HepG2 (cell line): ENCODE measurements around the gene TMEM235. TPM values are rescaled to one million over a fixed set of nuclear protein-coding genes. Genes with fewer than 3 reads are reported as not detected.

Experiments
- ATAC-seq: fragments of 200-7000 bp; cut with Tn5 transposase; 3 replicates; pipeline ENCODE4 v1.9.1; 2020; ENCODE audit warnings: mild to moderate bottlenecking, moderate library complexity
- BruUV-seq: library from RNA; stranded (reverse); fragments of 400-500 nt; replicated peaks from 2 replicates; lab custom pipeline; 2021; lab: Mats Ljungman, UMichigan
- CTCF ChIA-PET: fragments of 300-600 bp; formaldehyde crosslinking; extraction: SDS; loops from one replicate; lab custom pipeline; 2021; ENCODE audit warnings: low total read pairs, inconsistent platforms, low intra/inter-chr PET ratio; lab: Yijun Ruan, JAX
- POLR2A ChIA-PET: fragments of 350-600 bp; sonication (Branson Sonifier 250); formaldehyde crosslinking; loops from one replicate; lab custom pipeline; 2020; ENCODE audit warnings: antibody characterized with exemption, inconsistent platforms; lab: Yijun Ruan, JAX
- DNase-seq: peaks from one replicate; pipeline ENCODE4 v3.0.0-alpha.2; 2015; ENCODE audit warnings: low spot score
- FAIRE-seq: peaks from 3 replicates; lab custom pipeline; 2011; peaks lifted over from hg19 to GRCh38; lab: Jason Lieb, UNC
- H2AFZ ChIP-seq: one replicate; pipeline ENCODE4 v1.6.1; 2011; ENCODE audit warnings: low read length, inconsistent platforms
- H3K27ac ChIP-seq: fragments of 300-600 bp; 3 replicates; pipeline ENCODE4 v1.8.0; 2011; ENCODE audit warnings: mixed run types, mild to moderate bottlenecking, mixed read lengths, low read length, inconsistent platforms; ENCODE audit not compliant: insufficient read depth; ENCODE audit errors: extremely low read length
- H3K27me3 ChIP-seq, 2 experiments: fragments of 200-600 bp in 1 of 2; 2 replicates in 1 of 2; 3 replicates in 1 of 2; pipeline versions ENCODE4 v1.6.0 to v1.8.0; 2011; ENCODE audit warnings: low read length in 2 of 2, mild to moderate bottlenecking in 2 of 2, moderate library complexity in 2 of 2, inconsistent platforms in 1 of 2; ENCODE audit not compliant: insufficient read depth in 2 of 2, control insufficient read depth in 1 of 2
- H3K36me3 ChIP-seq, 2 experiments: fragments of 200-600 bp in 1 of 2; replicated peaks in 1 of 2; 2 replicates in 1 of 2; 3 replicates in 1 of 2; pipeline versions ENCODE4 v1.5.1 to v1.8.0; 2011; ENCODE audit warnings: low read length in 2 of 2, inconsistent platforms in 1 of 2; ENCODE audit not compliant: insufficient read depth in 2 of 2, control insufficient read depth in 1 of 2
- H3K4me1 ChIP-seq: 2 replicates; pipeline ENCODE4 v1.5.1; 2012; ENCODE audit warnings: low read length, inconsistent platforms; ENCODE audit not compliant: insufficient read depth
- H3K4me2 ChIP-seq: 2 replicates; pipeline ENCODE4 v1.6.0; 2011; ENCODE audit warnings: low read depth, low read length, inconsistent platforms
- H3K4me3 ChIP-seq, 3 experiments: fragments of 200-600 bp in 1 of 3; sonication (generic), shearing (Covaris generic) in 1 of 3; replicated peaks in 1 of 3; 2 replicates each; pipeline ENCODE4 v1.5.1; 2011 to 2016; ENCODE audit warnings: low read length in 3 of 3, inconsistent platforms in 2 of 3, low read depth in 2 of 3, mild to moderate bottlenecking in 2 of 3, control low read depth in 1 of 3, mixed read lengths in 1 of 3; ENCODE audit not compliant: insufficient read depth in 1 of 3
- H3K79me2 ChIP-seq: one replicate; pipeline ENCODE4 v1.6.1; 2011; ENCODE audit warnings: low read length, inconsistent platforms; ENCODE audit not compliant: insufficient read depth
- H3K9ac ChIP-seq: 2 replicates; pipeline ENCODE4 v1.6.0; 2011; ENCODE audit warnings: mild to moderate bottlenecking, low read depth, low read length, inconsistent platforms; ENCODE audit not compliant: insufficient read depth
- H3K9me3 ChIP-seq: 2 replicates; pipeline ENCODE4 v1.5.1; 2012; ENCODE audit warnings: mild to moderate bottlenecking, low read length
- H4K20me1 ChIP-seq: 2 replicates; pipeline ENCODE4 v1.6.0; 2011; ENCODE audit warnings: inconsistent platforms, mild to moderate bottlenecking, low read length, moderate library complexity; ENCODE audit not compliant: insufficient read depth
- CEBPB ChIP-seq: IDR thresholded peaks from 2 replicates; pipeline ENCODE4 v1.6.1; 2011; ENCODE audit warnings: low read depth, low read length, improper control_type of control experiment, borderline replicate concordance
- HDAC1 ChIP-seq: sonication (generic); formaldehyde crosslinking; IDR thresholded peaks from 2 replicates; pipeline ENCODE4 v1.5.1; 2020; ENCODE audit warnings: mild to moderate bottlenecking, missing genetic modification reagents
- ZBTB38 ChIP-seq: sonication (generic); formaldehyde crosslinking; IDR thresholded peaks from 2 replicates; pipeline ENCODE4 v1.5.1; 2020; ENCODE audit warnings: mild to moderate bottlenecking, missing genetic modification reagents
- ZFP91 ChIP-seq: sonication (generic); formaldehyde crosslinking; IDR thresholded peaks from 2 replicates; pipeline ENCODE4 v1.9.0; 2022; ENCODE audit warnings: missing genetic modification reagents, mild to moderate bottlenecking, borderline replicate concordance
- WGBS: methylation state at CpG from one replicate; pipeline ENCODE4 v1.1.6; 2017; ENCODE audit warnings: low lambda C conversion rate; 5-methylcytosine and 5-hydroxymethylcytosine counted together
- in situ Hi-C: cut with HindIII; loops from 2 replicates; pipeline ENCODE4 v1.10.0; 2017; ENCODE audit warnings: low pct_unique_long_range_greater_than_20kb; ENCODE audit not compliant: extremely low pct_ligation_motif_present
- intact Hi-C: fragments of 100-400 bp; cut with micrococcal nuclease; formaldehyde crosslinking; loops from one replicate; pipeline ENCODE4 v1.10.0; 2022; ENCODE audit not compliant: unreplicated experiment
- polyA plus RNA-seq, 8 experiments: library from polyadenylated mRNA; depleted of rRNA in 3 of 8; stranded (reverse) in 7 of 8; unstranded in 1 of 8; fragments of >200 nt; fragmentation: Illumina TruSeq in 4 of 8; extraction: Trizol in 4 of 8; gene quantifications; 2 replicates each; pipeline versions ENCODE4 v1.2.1 to v1.2.3, GENCODE V29; 2011 to 2016; ENCODE audit warnings: low read depth in 4 of 8, missing spikeins in 1 of 8, mixed read lengths in 1 of 8; ENCODE audit not compliant: insufficient read depth in 1 of 8
- total RNA-seq, 5 experiments: library from RNA; depleted of rRNA; stranded (reverse); fragments of >200 nt; fragmentation: Illumina TruSeq; extraction: Trizol; gene quantifications; 2 replicates each; pipeline ENCODE4 v1.2.3, GENCODE V29; 2016; ENCODE audit warnings: low read depth in 1 of 5
- TF ChIP-seq, protein P1 (sequence below), 2 experiments: sonication (generic) in 1 of 2; formaldehyde crosslinking in 1 of 2; IDR thresholded peaks; 2 replicates each; pipeline versions ENCODE4 v1.4.0 to v1.6.1; 2018 to 2020; ENCODE audit warnings: missing genetic modification reagents in 2 of 2, borderline replicate concordance in 1 of 2, low read depth in 1 of 2, mild to moderate bottlenecking in 1 of 2, missing biosample characterization in 1 of 2

TMEM235 gene
- total and polyA plus RNA-seq, 2 of the 13 experiments (the other 11 are each of a cell fraction or from before 2014, with no cell fraction given) = not detected

DNA sequence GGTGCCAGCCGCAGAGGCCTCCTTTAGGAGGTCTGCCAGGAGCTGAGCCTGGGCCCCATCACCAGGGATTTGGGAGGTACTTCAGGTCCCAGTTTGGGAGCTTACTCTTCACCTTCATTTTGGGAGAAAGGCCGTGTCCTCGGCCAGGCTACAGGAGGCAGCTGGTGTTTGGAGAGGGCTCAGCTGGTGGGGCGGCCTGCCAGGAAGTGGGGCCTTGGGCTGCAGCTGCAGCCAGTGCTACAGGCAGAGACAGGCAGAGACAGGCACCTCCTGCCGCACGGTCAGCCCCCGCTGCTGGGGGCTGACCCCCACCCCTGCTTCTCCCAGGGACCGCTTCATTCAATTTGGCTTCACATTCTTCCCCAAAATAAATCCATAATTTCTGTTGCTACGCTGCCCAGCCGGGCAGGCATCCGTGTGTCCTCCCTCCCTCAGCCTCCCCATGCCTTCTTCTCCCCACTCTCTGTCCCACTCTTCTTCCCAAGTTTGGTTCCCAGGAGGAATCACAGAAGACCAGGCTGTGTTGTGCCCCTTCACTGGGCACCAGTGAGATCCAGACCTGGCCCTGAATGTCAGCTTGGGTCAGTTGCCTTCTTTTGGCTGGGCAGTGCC is 6.1 kb downstream of the TMEM235 start (continued):
- TF ChIP-seq ZFP91 = peak; percentile 57; the same call in 1 of the 2 replicates

GRCh38 chr17:78238823-78239488 is 7.5 kb downstream of the TMEM235 start:
- Histone ChIP-seq H3K27ac (no peak overlapping the region), H3K4me2 (no peak overlapping the region)
- ATAC-seq = no peak
- BruUV-seq = no TSS peak
- TF ChIP-seq HDAC1 (CRISPR knock-in tag) (peak; percentile 24; the same call in 1 of the 2 replicates), CEBPB (no peak), ZBTB38 (CRISPR knock-in tag) (peak; percentile 26; the same call in 1 of the 2 replicates)
- TF ChIP-seq, protein P1, sequence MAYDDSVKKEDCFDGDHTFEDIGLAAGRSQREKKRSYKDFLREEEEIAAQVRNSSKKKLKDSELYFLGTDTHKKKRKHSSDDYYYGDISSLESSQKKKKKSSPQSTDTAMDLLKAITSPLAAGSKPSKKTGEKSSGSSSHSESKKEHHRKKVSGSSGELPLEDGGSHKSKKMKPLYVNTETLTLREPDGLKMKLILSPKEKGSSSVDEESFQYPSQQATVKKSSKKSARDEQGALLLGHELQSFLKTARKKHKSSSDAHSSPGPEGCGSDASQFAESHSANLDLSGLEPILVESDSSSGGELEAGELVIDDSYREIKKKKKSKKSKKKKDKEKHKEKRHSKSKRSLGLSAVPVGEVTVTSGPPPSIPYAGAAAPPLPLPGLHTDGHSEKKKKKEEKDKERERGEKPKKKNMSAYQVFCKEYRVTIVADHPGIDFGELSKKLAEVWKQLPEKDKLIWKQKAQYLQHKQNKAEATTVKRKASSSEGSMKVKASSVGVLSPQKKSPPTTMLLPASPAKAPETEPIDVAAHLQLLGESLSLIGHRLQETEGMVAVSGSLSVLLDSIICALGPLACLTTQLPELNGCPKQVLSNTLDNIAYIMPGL (CRISPR knock-in tag; IDR thresholded peaks at IDR 0.05; ENCODE audit: borderline replicate concordance in 1 of 2, low read depth in 1 of 2) = 0 out of 4 replicates have a peak, but pooled peaks of 1 of the 2 experiments have one; percentile 5
- TF ChIP-seq, all 625 proteins: peak for 3
- no peak overlapping the region for H3K4me3 ChIP-seq
- H3K4me1 ChIP-seq = peaks cover 53% of the 10 kb centered on the region
- no peak overlapping the region for H3K9ac ChIP-seq
- DNase-seq = no peak
- no peak overlapping the region for H2AFZ ChIP-seq
- H4K20me1 ChIP-seq = no peaks in the 10 kb centered on the region
- WGBS = 51% methylated on average over 13 of the region's 20 CpGs
- FAIRE-seq = no peak
- CTCF ChIA-PET = interaction anchor here (1.2 kb wide), 1 partner anchor 12 kb away, joined by 3 read pairs; no protein-coding TSS in a partner anchor
- peaks cover 10 to 51% of the 10 kb centered on the region in 2 experiments; a peak in 4 of 5 replicates for H3K27me3 ChIP-seq
- H3K36me3 ChIP-seq = no peaks in the 10 kb centered on the region
- no peaks in the 10 kb centered on the region for H3K79me2 ChIP-seq
- H3K9me3 ChIP-seq = no peaks in the 10 kb centered on the region
- POLR2A ChIA-PET = interaction anchor here (1.3 kb wide), 1 partner anchor 51 kb away, joined by 4 read pairs; no protein-coding TSS in a partner anchor
- in situ Hi-C loops (no loop called here), intact Hi-C loops (no loop called here)
